Spleen (tissue), 13 donors: Measurements from ENCODE around the gene GALNT15. TPM values are rescaled to one million over a fixed set of nuclear protein-coding genes. Genes with fewer than 3 reads are reported as not detected.

Experiments
- DNase-seq: peaks from one replicate; pipeline ENCODE4 v3.0.0-alpha.2; 2020
- H3K27ac ChIP-seq, 8 donors: fragments of 200-600 bp; sonication (generic) in 7 of 8; 1 replicate in 4 of 8; 2 replicates in 4 of 8; pipeline versions ENCODE4 v1.5.0 to v1.8.0; 2016 to 2021; ENCODE audit warnings: inconsistent platforms in 4 of 8, mild to moderate bottlenecking in 4 of 8, moderate library complexity in 1 of 8
- H3K27me3 ChIP-seq, 7 donors: fragments of 200-600 bp; sonication (generic) in 6 of 7; replicated peaks in 1 of 7; 1 replicate in 4 of 7; 2 replicates in 3 of 7; pipeline versions ENCODE4 v1.5.0 to v1.8.0; 2016 to 2021; ENCODE audit warnings: inconsistent platforms in 3 of 7, mild to moderate bottlenecking in 1 of 7
- H3K36me3 ChIP-seq, 6 donors: fragments of 200-600 bp; sonication (generic) in 5 of 6; 1 replicate in 4 of 6; 2 replicates in 2 of 6; pipeline versions ENCODE4 v1.5.0 to v1.8.0; 2016 to 2021; ENCODE audit warnings: inconsistent platforms in 2 of 6
- H3K4me1 ChIP-seq, 6 donors: fragments of 200-600 bp; sonication (generic) in 5 of 6; 1 replicate in 3 of 6; 2 replicates in 3 of 6; pipeline versions ENCODE4 v1.5.0 to v1.8.0; 2016 to 2021; ENCODE audit warnings: inconsistent platforms in 3 of 6
- H3K4me3 ChIP-seq, 8 donors: fragments of 200-600 bp; sonication (generic) in 7 of 8; 1 replicate in 4 of 8; 2 replicates in 4 of 8; pipeline versions ENCODE4 v1.5.0 to v1.8.0; 2016 to 2021; ENCODE audit warnings: inconsistent platforms in 4 of 8, mild to moderate bottlenecking in 4 of 8, moderate library complexity in 2 of 8
- H3K9me3 ChIP-seq, 8 donors: fragments of 200-600 bp; sonication (generic) in 7 of 8; 1 replicate in 4 of 8; 2 replicates in 4 of 8; pipeline versions ENCODE4 v1.5.0 to v1.8.0; 2016 to 2021; ENCODE audit warnings: inconsistent platforms in 4 of 8
- CTCF ChIP-seq, 11 experiments: fragments of 200-600 bp in 7 of 11; fragments of 450-650 bp in 4 of 11; sonication (generic) in 4 of 11; IDR thresholded peaks in 8 of 11; conservative IDR thresholded peaks in 3 of 11; 1 replicate in 7 of 11; 2 replicates in 4 of 11; pipeline versions ENCODE4 v1.4.0 to v1.8.0; 2016 to 2021; ENCODE audit warnings: antibody characterized with exemption in 11 of 11, inconsistent platforms in 4 of 11, mild to moderate bottlenecking in 1 of 11
- POLR2A ChIP-seq, 3 donors: fragments of 450-650 bp; IDR thresholded peaks; one replicate each; pipeline ENCODE4 v1.5.1; 2017; ENCODE audit warnings: antibody characterized with exemption in 3 of 3, mild to moderate bottlenecking in 1 of 3
- POLR2AphosphoS5 ChIP-seq, 3 donors: sonication (generic); formaldehyde crosslinking; IDR thresholded peaks; one replicate each; pipeline ENCODE4 v1.5.1; 2017; ENCODE audit warnings: antibody characterized with exemption in 3 of 3
- WGBS, 5 donors: extraction: QIAGEN DNeasy Blood & Tissue Kit in 3 of 5; methylation state at CpG; one replicate each; pipeline versions ENCODE4 v1.1.5 to v1.1.7; 2013 to 2018; 5-methylcytosine and 5-hydroxymethylcytosine counted together
- intact Hi-C: fragments of 100-400 bp; cut with DNase I; formaldehyde crosslinking; loops from one replicate; pipeline ENCODE4 v1.15.0; 2023; ENCODE audit warnings: low total_unique reads
- long read RNA-seq, 2 donors: transcript quantifications; one replicate each; lab custom pipeline, GENCODE V29; 2026
- polyA plus RNA-seq, 3 donors: library from polyadenylated mRNA; stranded (reverse); fragments of 200-250 nt; gene quantifications; one replicate each; pipeline ENCODE4 v1.2.1, GENCODE V29; 2013
- total RNA-seq, 7 donors: library from RNA; depleted of rRNA in 3 of 7; stranded (reverse); fragments of >200 nt in 3 of 7; fragmentation: NEBNext Ultra II Directional in 4 of 7; extraction: Animal tissue kit (Norgen Biotek cat#: 25700) in 4 of 7; gene quantifications; one replicate each; pipeline versions ENCODE4 v1.1.0 to v1.2.1, GENCODE V29; 2016 to 2021
- donor health status: healthy with polysubstance abuse.
- donor health status: DM: no; HTN: no; CAD: no; lungs with moderate emphysema.
- donor health status: DM: no; HTN: no; CAD: no.
- donor health status: Bipolar disorder and iron deficiency.
- donor health status: healthy.
- donor health status: DM: no; HTN: no; CAD: no.
- donor health status: DM: yes; HTN: yes; CAD: no.

GALNT15 gene
- total RNA-seq: 100 to 1,000 TPM in 1 of 7 donors, 10 to 100 TPM in 6; 34.2 to 147 (median 49.5) TPM
- polyA plus RNA-seq: 1 to 10 TPM; 2.5 to 6.7 (median 3.1) TPM
- long read RNA-seq, donor 1: 0 reads
- long read RNA-seq, donor 2, full-length matches to known transcripts: 1 of 1 reads
- long read RNA-seq, donor 2, partial matches to known transcripts: 0 of 1 reads
- long read RNA-seq, donor 2, other reads (novel, unspliced or antisense): 0 of 1 reads

- DNase-seq: peak; percentile 86
- intact Hi-C loops: loop anchor here (10.0 kb wide), 1 partner anchor 540 kb away; no protein-coding TSS in a partner anchor
- no peaks in the 10 kb centered on the region for H3K36me3 ChIP-seq
- peak within 1 kb of the TSS; percentile 19 to 78 (median 63) for H3K27ac ChIP-seq
- peak within 1 kb of the TSS; percentile 13 to 72 (median 40) for H3K4me3 ChIP-seq
- TF ChIP-seq POLR2A (IDR thresholded peaks at IDR 0.05) (no peak), POLR2AphosphoS5 (IDR thresholded peaks at IDR 0.05) (peak in 2 of 3 donors; percentile 62 to 73)
- no peaks in the 10 kb centered on the region for H3K9me3 ChIP-seq
- H3K27me3 ChIP-seq: peaks cover 0 to 24% (median 0%) of the 10 kb centered on the region in 7 donors
- 25 to 46% (median 34%) methylated on average over 8 of the region's 8 CpGs for WGBS, 5 donors
- peaks cover 0 to 32% (median 12%) of the 10 kb centered on the region in 6 donors for H3K4me1 ChIP-seq
Measured at GRCh38 chr3:16174389-16174788, at the start of gene GALNT15. TSS of gene GALNT15 (plus strand) at chr3:16174680. CDS start at chr3:16175152, 472 bp downstream.

- no peak overlapping the region for H3K27ac ChIP-seq
- intact Hi-C loops: no loop called here
- 87 to 94% (median 92%) methylated on average over 7 to 8 of the region's 8 CpGs for WGBS, 5 donors
- no peak for DNase-seq
- H3K4me1 ChIP-seq: no peaks in the 10 kb centered on the region
- H3K9me3 ChIP-seq: peaks cover 0 to 3% (median 0%) of the 10 kb centered on the region in 8 donors
- TF ChIP-seq CTCF (IDR thresholded peaks at IDR 0.05 in 8 of 11, conservative IDR thresholded peaks at IDR 0.05 in 3 of 11) (no peak), POLR2A (IDR thresholded peaks at IDR 0.05) (no peak), POLR2AphosphoS5 (IDR thresholded peaks at IDR 0.05) (no peak)
- H3K27me3 ChIP-seq: no peaks in the 10 kb centered on the region
- H3K4me3 ChIP-seq: no peak overlapping the region
- H3K36me3 ChIP-seq: no peaks in the 10 kb centered on the region
Measured at GRCh38 chr3:16126634-16127033, 47.8 kb upstream of the GALNT15 start.

- intact Hi-C loops: no loop called here
- 90 to 98% (median 98%) methylated on average over 8 of the region's 8 CpGs for WGBS, 5 donors
Measured at GRCh38 chr3:16127249-16127648, 47.2 kb upstream of the GALNT15 start.

GRCh38 chr3:16130066-16130465 lies 44.4 kb upstream of the GALNT15 start:
- Histone ChIP-seq H3K27me3 (no peaks in the 10 kb centered on the region), H3K4me3 (no peak overlapping the region), H3K27ac (peak overlapping the region in 1 of 8 donors; percentile 7), H3K36me3 (no peaks in the 10 kb centered on the region), H3K9me3 (no peaks in the 10 kb centered on the region), H3K4me1 (no peaks in the 10 kb centered on the region)
- intact Hi-C loops: no loop called here
- WGBS, 5 donors: 47 to 82% (median 66%) methylated on average over 4 of the region's 4 CpGs
- TF ChIP-seq POLR2A (IDR thresholded peaks at IDR 0.05) (no peak), POLR2AphosphoS5 (IDR thresholded peaks at IDR 0.05) (no peak), CTCF (IDR thresholded peaks at IDR 0.05 in 8 of 11, conservative IDR thresholded peaks at IDR 0.05 in 3 of 11) (no peak)
- DNase-seq: no peak

More at GRCh38 chr3:16127249-16127648, 47.2 kb upstream of the GALNT15 start:
- TF ChIP-seq POLR2A (IDR thresholded peaks at IDR 0.05) (no peak), POLR2AphosphoS5 (IDR thresholded peaks at IDR 0.05) (no peak), CTCF (IDR thresholded peaks at IDR 0.05 in 8 of 11, conservative IDR thresholded peaks at IDR 0.05 in 3 of 11) (no peak)
- Histone ChIP-seq H3K36me3 (no peaks in the 10 kb centered on the region), H3K27me3 (no peaks in the 10 kb centered on the region), H3K27ac (no peak overlapping the region), H3K4me1 (no peaks in the 10 kb centered on the region), H3K9me3 (peaks cover 0 to 3% (median 0%) of the 10 kb centered on the region in 8 donors), H3K4me3 (no peak overlapping the region)
- no peak for DNase-seq
